Stimulated activated CD4-positive, alpha-beta T cell treated with anti-CD3 and anti-CD28 coated beads, Interleukin-4, amount 100 ng/mL, for 48 hours (primary cell): Measurements from ENCODE around the gene DIPK2B.

ENCODE experiments used
- DNase-seq, 2 donors: peaks; one replicate each; pipeline ENCODE4 v3.0.0-alpha.2; 2020; ENCODE audit warnings: low read depth in 2 of 2

Gene DIPK2B, protein sequence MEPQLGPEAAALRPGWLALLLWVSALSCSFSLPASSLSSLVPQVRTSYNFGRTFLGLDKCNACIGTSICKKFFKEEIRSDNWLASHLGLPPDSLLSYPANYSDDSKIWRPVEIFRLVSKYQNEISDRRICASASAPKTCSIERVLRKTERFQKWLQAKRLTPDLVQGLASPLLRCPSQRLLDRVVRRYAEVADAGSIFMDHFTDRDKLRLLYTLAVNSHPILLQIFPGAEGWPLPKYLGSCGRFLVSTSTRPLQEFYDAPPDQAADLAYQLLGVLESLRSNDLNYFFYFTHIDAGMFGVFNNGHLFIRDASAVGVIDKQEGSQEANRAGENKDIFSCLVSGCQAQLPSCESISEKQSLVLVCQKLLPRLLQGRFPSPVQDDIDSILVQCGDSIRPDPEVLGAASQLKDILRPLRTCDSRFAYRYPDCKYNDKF

DNA sequence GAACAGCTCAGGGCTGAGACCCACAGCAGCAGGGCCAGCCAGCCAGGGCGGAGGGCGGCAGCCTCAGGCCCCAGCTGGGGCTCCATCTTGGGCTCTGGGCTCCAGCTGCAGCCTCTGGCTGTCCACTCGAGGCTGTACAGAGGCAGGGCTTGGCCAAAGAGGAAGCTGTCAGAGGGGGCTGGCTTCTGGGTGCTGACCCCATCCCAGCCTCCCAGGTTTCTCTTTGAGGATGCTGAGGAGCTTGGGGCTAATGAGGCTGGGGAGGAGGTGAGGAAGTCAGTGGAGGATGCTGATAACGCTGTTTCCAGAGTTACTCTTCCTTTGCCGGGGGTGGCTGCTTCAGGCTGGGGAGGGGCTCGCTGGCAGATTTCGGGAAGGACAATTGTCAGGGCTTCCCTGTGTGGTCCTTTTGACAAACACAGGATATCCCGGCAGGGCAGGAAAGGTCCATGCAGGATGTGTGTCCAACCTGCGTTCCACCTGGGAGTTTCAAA is at the start of gene DIPK2B:
Gene DIPK2B, minus strand, starts transcription at position 136 of the 494 bp plus-strand sequence. Its CDS starts 50 bp downstream, at position 86.
- DNase-seq: no peak

DNA sequence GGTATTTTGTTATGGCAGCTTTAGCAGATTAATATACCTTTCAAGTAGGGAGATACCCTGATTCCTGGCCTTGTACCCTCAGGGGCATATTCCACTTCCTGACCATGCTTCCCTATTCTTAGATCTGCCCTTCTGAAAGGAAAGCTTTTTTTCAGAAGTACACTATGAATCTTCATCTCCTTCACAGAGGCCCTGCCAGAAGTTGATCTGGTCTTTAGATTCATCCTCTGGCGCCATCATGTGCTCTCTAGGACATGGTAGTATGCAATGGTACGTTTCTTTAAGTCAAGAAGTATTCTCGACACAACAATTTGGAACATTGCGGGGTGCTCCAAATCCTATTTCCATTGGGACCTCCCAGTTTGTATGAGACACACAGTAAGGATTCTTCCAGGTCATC is 39.6 kb upstream of the DIPK2B start:
- DNase-seq: no peak

DNA sequence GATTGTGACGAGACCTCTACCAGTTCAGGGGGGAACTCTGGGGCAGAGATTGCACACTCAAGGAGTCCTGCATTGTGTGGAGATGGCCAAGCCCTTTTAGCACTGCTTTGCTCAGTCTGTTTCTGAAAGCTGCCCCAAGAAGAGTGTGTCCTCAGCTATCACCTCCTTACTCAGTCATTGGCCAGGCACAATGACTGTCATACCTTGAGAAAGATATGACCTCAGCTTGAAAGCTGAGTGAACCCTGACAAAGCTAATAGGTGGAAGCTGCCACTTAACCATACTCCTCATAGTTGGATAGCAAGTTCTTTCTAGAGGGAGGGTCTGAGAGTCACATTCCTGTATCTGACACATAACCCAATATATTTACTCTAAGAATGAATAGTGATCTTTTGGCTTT is 37.8 kb upstream of the DIPK2B start:
- no peak for DNase-seq

DNA sequence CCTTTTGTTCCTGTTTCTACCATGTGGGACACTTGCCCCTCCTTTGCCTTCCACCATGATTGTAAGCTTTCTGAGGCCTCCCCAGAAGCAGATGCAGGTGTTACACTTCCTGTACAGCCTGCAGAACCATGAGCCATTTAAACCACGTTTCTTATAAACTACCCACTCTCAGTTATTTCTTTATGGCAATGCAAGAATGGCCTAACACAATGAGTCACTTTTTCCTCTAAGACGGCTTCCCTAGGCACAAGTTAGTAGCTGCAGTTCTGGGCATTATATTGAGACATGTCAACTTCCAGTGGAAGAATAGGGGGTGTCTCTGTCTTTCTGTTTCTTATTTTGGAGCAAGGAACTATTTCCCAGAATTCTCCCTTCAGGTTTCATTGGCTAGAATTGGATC is 32.9 kb upstream of the DIPK2B start:
- DNase-seq: no peak

DNA sequence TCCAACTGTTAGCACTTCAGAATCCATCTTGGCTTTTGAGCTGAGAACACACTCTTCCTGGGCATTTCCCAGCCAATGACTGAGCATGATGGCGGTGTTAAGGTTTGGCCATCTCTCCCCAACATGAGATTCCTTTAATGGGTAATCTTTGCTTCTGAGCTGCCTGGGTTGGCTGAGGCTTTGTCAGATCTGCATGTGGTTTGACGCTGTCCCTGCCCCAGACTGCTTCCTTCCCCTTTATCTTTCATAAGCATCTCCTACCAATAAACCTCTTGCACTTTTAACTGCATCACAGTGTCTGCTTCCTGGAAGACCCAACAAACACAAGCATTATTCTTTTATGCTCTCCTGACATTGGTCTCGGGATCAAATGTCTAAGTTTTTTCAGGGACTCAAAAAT is 31.5 kb upstream of the DIPK2B start:
- no peak for DNase-seq

DNA sequence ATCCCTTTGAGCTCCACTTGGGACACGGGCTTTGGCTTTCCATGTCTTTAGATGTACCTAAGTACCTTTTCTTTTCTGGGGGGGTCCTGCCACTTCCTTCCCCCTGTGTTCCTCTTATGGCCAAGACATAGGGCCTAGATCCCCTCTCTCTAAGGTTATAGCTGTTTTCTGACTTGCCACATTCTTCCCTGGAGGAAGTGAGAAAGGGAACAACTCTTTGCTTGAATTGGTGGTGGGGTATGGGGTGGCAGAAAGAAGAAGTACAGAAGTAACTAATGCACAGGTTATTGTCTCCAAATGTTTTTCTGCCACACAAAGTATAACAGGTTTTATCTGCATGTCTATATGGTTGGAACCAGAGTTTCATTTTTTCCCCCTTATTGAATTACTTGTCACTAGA is 29.7 kb upstream of the DIPK2B start:
- DNase-seq: no peak

DNA sequence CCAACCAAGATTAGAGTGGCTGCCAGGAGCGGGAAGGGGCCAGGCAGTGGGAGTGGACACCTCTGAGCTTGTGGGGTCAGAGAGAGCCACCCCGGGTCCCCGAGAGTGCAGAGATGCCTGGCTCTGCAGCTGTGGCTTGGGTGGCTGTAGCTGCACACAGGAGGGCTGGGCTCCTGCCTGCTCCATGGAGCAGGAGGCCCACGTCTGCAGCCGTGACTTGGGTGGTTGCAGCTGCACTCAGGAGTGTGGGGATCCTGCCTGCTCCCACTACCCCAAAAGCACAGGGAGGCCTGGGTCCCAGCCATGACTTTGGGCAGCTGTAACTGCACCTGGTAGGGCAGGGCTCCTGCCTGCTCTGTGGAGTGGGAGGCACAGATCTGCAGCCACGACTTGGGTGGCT is 28.7 kb upstream of the DIPK2B start:
- DNase-seq: no peak

DNA sequence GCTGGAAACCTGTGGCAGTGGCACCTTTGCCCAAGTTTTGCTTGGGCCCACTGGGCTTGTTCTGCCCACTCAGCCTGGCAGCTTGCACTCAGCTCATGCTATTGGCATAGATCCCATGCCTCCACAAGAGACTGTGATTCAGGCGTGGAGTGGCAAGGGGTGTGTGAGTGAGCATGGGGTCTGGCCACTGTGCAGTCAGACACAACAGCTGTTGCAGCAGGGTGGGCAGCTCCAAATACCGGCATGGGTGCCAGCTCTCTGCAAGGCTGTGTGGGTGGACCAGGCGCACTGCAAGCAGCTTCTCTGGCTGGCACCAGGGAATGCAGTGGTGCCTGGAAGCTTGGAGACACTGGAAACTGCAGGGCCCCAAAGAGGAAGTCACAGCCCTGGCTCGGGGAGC is 27.4 kb upstream of the DIPK2B start:
- no peak for DNase-seq

DNA sequence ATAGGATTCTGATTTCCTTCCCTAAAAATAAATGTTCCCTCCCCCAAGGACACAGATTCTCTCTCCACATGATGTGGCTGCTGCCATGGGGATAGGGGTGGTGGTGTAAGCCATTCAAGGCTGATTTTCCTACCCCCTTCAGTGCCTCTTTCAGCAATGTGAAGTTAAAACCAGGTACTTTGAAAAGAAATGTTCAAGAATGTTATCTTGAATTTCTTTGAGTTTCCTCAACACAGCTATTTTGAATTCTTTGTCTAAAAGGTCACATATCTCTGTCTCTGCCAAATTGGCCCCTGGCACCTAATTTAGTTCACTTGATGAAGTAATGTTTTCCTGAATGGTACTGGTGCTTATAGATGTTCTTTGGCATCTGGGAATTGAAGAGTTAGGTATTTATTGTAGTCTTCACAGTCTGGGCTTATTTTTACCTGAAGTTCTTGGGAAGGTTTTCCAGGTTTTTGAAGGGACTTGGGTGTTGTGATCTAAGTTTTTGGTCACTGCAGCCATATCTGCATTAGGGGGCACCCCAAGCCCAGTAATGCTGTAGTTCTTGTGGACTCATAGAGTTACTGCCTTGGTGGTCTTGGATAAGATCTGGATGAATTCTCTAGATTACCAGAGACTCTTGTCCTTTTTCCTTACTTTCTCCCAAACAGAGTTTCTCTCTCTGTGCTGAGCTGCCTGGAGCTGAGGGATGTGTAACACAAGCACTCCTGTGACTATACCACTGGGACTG is 7.6 kb upstream of the DIPK2B start:
- DNase-seq: no peak

DNA sequence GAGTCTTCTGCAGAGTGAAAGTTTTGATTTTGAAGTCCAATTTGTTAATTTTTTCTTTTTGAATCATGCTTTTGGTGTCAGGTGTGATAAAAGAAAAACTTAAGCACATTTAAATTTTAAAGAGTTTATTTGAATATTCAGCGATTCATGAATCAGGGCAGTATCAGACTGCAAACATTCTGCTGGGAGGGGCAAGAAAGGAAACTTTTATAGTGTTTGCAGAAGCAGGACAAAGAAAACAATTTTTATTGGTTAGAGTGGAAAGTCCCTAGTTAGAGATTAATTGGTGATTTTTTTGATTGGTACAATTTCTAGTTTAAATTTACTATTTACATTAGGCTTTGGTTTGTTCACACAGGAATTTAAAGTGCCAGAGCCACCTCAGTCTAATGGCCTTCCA is 1.5 kb upstream of the DIPK2B start:
- DNase-seq: no peak

DNA sequence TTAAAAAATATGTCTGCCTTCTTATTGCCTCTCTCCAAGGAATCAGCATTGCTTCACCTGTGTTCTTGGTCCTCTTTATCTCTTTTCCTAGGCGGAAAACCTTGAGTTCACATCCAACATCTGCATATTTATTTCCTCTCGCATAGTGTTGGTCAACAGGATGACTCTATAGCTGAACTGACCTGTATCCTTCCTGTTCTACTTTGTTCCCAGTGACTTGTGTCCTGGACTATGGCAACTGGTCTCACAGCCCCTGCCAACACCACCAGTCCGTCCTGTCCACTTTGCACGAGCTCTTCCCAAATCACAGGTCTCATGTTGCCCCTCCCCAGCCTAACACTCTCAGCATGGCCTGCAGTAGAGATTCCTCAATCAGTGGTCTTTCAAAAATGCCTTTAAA is 2.0 kb downstream of the DIPK2B start:
- DNase-seq: no peak

DNA sequence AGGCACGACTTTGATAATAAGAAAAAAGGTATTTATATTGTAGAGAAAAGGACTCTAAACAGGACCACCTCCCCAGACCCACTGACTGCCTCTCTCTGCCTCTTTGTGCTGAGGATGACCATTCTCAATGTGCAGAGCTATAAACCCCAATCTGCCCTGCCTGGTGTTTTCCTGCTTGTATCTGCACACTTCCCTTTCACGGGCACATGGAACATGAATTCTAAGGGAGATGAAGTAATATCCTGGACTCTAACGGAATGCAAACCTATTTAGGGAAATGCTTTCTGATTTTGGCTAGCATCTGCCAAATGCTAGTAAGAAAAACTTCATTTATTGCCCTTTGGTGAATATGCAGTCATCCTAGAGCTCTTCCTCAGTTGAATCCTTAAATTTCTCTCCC is 2.4 kb downstream of the DIPK2B start:
- no peak for DNase-seq

DNA sequence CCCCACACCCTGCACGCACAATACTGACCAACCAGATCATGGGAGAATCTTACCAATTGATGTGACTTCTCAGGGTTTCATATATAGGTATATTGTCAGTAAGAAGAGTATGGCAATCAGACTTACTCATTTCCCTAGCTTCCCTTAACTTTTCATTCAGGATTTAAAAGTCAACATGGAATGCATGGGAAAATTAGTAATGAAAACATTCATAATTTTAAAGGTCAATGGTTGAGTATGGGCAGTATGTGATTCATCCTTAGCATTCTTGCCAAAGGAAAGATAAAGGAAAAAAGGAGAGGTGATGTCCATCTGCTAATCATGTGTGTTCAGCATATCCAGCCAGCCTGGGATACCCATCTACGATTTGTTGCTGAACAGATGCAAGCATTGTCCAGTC is 4.0 kb downstream of the DIPK2B start:
- DNase-seq: no peak

DNA sequence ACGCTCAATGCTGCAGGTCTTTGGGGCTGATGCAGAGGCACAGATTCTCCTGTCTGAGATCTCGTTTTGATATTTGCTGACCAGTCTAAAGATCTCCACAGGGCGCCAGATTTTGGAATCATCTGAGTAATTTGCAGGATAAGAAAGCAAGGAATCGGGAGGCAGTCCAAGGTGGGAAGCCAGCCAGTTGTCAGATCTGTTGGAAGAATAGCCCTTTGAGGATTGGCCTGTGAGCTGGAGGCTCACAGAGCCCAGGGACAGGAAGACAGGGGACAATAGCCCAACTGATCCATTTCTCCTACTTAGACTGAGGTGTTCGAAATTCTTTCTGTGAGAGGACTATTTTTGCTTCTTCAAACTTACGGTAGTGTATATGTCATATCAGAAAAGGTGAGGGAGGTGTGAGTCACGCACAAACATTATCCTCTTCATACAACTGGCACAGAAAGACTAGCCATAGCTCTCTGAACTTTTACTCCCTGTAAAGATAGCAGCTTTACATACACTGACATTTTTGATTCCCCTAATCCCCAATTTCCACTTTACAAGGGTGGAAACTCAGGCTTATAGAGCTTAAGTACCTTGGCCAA is 8.8 kb downstream of the DIPK2B start:
- DNase-seq: no peak

DNA sequence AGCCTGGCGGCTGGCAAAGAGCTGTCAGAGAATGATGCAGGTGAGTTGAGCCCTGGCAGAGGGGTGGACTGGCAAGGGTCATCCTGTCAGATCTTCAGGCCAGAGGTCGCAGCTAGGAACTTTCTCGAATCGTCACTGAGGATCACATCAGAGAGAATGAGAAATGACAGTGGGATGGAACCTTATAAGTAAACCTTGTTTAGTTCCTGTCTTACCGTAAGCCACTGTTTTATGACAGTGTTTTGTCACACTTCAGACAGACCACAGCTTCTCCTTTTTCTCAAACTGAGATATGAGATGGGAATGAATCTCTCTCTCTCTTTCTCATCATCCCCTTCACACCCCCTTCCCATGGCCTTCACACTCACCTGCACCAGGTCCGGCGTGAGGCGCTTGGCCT is 9.3 kb downstream of the DIPK2B start:
- DNase-seq: no peak

DNA sequence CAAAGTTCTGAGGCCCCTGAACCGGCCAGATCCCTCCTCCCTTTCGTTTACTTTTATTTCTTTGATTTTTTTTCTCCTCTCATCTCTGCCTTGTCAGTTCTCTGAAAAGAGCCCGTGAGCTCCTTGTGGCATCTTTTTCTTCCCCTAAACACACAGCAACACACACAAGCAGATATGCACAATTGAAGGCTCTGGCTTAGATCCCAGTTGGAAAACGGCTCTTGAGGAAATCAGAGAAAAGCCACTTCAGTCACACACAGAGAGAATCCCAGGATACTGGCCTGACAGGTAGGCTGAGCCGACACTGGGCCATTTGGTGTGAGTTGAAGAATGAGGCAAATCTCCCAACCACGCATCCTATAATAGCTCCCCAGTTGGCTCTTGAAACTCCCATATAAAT is 12.9 kb downstream of the DIPK2B start:
- no peak for DNase-seq

DNA sequence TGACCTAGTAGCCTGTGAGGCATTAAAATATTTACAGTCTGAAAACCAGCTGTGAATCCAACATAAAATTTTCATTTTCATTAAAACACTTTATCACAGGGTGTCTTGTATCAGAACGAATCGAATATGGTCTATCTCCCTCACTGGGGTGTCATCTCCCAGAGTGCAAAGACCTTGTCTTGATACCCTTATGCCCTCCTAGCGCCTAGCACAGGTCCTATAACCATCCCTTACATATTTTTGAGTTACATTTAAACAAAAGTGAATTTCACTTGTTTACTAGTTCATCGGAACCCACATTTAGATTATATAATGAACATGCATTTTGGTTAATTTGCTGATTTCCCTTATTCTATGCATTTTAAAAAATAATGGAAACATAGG is 14.0 kb downstream of the DIPK2B start:
- DNase-seq: no peak

DNA sequence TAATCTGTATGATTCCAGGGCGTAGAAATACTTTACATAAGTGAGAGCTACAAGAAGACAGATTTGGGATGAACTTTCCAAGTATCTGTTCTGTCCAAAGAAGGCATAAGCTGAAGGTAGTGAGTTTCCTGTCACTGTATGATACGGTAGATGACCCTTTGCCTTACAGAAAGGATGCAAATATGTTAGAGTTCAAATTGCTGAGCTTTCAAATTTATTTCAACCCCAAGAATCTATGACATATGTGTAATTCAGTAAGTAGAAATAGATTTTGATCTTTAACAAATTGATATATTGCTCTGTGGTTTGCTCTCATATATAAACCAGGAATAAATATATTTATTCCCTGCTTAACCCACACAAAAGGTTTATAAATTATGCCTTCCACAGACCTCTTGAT is 16.5 kb downstream of the DIPK2B start:
- no peak for DNase-seq

DNA sequence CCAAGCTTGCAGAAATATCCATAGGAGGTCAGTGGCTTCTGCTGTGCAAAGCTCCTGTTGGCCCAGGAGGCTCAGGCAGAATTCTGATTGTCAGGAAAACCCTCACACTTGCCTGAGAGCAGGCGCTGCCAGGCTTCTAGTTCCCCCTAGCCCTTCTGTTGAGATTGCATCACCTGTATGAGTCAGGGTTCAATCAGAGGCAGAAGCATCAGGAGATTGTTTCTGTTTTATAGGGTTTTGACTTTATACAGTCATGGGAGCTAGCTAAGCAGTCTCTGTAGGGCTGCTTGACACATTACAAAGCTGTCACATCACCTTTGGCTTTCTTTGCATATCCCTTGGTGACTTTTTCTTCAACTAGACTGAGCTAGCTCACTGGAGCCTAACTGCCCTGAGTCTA is 27.8 kb downstream of the DIPK2B start:
- DNase-seq: no peak

DNA sequence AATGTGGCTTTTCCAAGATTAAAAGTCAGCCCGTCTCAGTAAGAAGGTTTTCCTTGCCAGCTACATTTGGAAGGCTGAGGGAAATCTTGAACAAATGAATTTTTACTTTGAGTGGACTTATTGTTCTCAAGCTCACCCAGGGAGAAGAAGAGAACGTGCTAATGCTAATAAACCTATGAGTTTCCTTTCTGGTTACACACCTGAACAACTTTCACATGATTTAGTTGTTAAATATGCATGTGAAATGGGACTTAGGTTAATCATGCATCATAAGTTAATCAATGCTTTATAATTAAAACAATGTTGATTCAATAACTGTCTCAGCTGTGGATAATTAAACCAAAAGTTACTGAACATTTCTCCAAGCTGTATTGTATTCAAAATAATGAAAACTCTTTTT is 33.9 kb downstream of the DIPK2B start:
- no peak for DNase-seq

DNA sequence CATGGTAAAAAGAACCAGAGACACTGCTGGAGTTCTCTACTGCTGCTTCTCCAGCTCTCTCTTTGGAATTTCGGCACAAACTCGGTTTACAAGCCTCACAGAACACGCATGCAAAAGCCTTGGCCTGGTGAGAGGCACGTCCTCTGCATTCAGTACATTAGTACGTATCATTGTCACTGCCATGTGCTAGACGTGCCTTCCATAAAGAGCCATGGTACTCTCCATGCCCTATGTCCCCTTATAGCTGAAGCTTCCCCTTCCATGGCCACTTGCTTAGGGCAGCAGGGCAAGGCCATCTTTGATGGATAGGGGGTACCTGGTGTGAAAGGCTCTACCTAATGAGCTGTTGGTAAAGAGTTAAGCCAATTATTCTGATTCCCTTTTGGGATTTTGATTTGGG is 35.0 kb downstream of the DIPK2B start:
- DNase-seq: no peak

DNA sequence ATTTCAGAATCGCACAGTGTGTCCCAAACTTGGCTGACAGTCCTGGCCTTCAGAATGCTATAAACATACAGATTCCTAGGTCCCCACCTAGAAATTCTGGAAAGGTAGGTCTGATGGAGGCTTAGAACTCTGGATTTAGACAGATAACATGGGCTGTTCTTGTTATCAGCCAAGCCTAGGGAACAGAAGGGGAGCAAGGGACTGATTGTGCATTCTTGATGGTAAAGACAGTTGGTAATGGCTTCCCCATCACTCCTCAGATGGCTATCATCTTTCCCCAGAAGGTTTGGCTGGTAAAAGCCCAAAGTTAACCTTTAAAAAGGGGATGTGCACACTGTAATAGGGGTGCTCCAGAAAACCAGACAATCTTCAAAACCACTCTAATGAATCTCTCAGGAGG is 35.7 kb downstream of the DIPK2B start:
- no peak for DNase-seq
